GM23338 (cell line): ENCODE measurements around the gene CBLIF. TPM values are rescaled to one million over a fixed set of nuclear protein-coding genes. Genes with fewer than 3 reads are reported as not detected.
A peak's percentile ranks its signal among the peaks of the same experiment; 100 is the strongest.
"Not testable (repeated sequence)": the region's sequence is repeated elsewhere in the genome, so short reads cannot be mapped to it uniquely, and the experiment has no call there.

Source experiments
- ATAC-seq: fragments of 200-7000 bp; cut with Tn5 transposase; 3 replicates; pipeline ENCODE4 v1.9.1; 2020
- DNase-seq: peaks from one replicate; pipeline ENCODE4 v3.0.0-alpha.2; 2015; ENCODE audit warnings: low spot score
- H2AFZ ChIP-seq: fragments of 200-600 bp; sonication (generic); 2 replicates; pipeline ENCODE4 v1.8.0; 2016; ENCODE audit warnings: antibody characterized with exemption, mild to moderate bottlenecking, moderate library complexity
- H3F3A ChIP-seq: fragments of 200-600 bp; sonication (generic); replicated peaks from 2 replicates; pipeline ENCODE4 v1.8.0; 2017; ENCODE audit warnings: antibody characterized with exemption, mixed run types, low read depth
- H3K27ac ChIP-seq: fragments of 200-600 bp; sonication (generic); 2 replicates; pipeline ENCODE4 v1.6.1; 2016; ENCODE audit warnings: low read depth
- H3K27me3 ChIP-seq: fragments of 200-600 bp; sonication (generic); 2 replicates; pipeline ENCODE4 v1.8.0; 2016; ENCODE audit warnings: mild to moderate bottlenecking, mixed run types, moderate library complexity; ENCODE audit not compliant: insufficient read depth
- H3K36me3 ChIP-seq: fragments of 200-600 bp; sonication (generic); 2 replicates; pipeline ENCODE4 v1.8.0; 2016; ENCODE audit warnings: mild to moderate bottlenecking; ENCODE audit not compliant: insufficient read depth
- H3K4me1 ChIP-seq: fragments of 200-600 bp; sonication (generic); 2 replicates; pipeline ENCODE4 v1.8.0; 2016; ENCODE audit warnings: mild to moderate bottlenecking, moderate library complexity; ENCODE audit not compliant: insufficient read depth
- H3K4me2 ChIP-seq: fragments of 200-600 bp; sonication (generic); 2 replicates; pipeline ENCODE4 v1.7.1; 2017; ENCODE audit warnings: mixed run types
- H3K4me3 ChIP-seq: fragments of 200-600 bp; sonication (generic); 2 replicates; pipeline ENCODE4 v1.6.1; 2016; ENCODE audit warnings: mixed run types
- H3K79me2 ChIP-seq: fragments of 200-600 bp; sonication (generic); replicated peaks from 2 replicates; pipeline ENCODE4 v1.8.0; 2017; ENCODE audit warnings: mild to moderate bottlenecking; ENCODE audit not compliant: insufficient read depth
- H3K9me2 ChIP-seq: fragments of 200-600 bp; sonication (generic); 2 replicates; pipeline ENCODE4 v1.8.0; 2017; ENCODE audit not compliant: insufficient read depth
- H4K20me1 ChIP-seq: fragments of 200-600 bp; sonication (generic); replicated peaks from 2 replicates; pipeline ENCODE4 v1.8.0; 2017; ENCODE audit warnings: mild to moderate bottlenecking; ENCODE audit not compliant: insufficient read depth
- H3K27ac Mint-ChIP-seq: 2 replicates; pipeline ENCODE4 v1.8.0; 2020; ENCODE audit warnings: inconsistent platforms, mild to moderate bottlenecking, moderate library complexity, mixed read lengths
- H3K27me3 Mint-ChIP-seq: 3 replicates; pipeline ENCODE4 v1.8.0; 2022; ENCODE audit warnings: low read depth, mild to moderate bottlenecking, moderate library complexity, mixed read lengths, inconsistent platforms; ENCODE audit not compliant: insufficient read depth, poor library complexity
- H3K36me3 Mint-ChIP-seq: 3 replicates; pipeline ENCODE4 v1.8.0; 2021; ENCODE audit warnings: low read depth, mild to moderate bottlenecking, inconsistent platforms, moderate library complexity, mixed read lengths
- H3K4me1 Mint-ChIP-seq: 3 replicates; pipeline ENCODE4 v1.8.0; 2020; ENCODE audit warnings: mild to moderate bottlenecking, inconsistent platforms, mixed read lengths
- H3K4me3 Mint-ChIP-seq: 3 replicates; pipeline ENCODE4 v1.8.0; 2021; ENCODE audit warnings: moderate library complexity, mild to moderate bottlenecking, inconsistent platforms, mixed read lengths
- H3K9me3 Mint-ChIP-seq: 3 replicates; pipeline ENCODE4 v1.8.0; 2020; ENCODE audit warnings: moderate library complexity, mild to moderate bottlenecking, inconsistent platforms, mixed read lengths
- CTCF ChIP-seq, 2 experiments: fragments of 200-600 bp in 1 of 2; sonication (generic) in 1 of 2; conservative IDR thresholded peaks; 2 replicates each; pipeline versions ENCODE4 v1.5.1 to v1.6.1; 2016 to 2017; ENCODE audit warnings: antibody characterized with exemption in 2 of 2, low read depth in 2 of 2, mild to moderate bottlenecking in 2 of 2, moderate library complexity in 1 of 2
- ETS1 ChIP-seq: IDR thresholded peaks from 2 replicates; pipeline ENCODE4 v1.6.1; 2016; ENCODE audit warnings: antibody characterized with exemption
- NANOG ChIP-seq: IDR thresholded peaks from 2 replicates; pipeline ENCODE4 v1.6.1; 2016; ENCODE audit warnings: antibody characterized with exemption, borderline replicate concordance
- ZNF462 ChIP-seq: fragments of 250-450 bp; sonication (Bioruptor Pico); IDR thresholded peaks from 2 replicates; pipeline ENCODE4 v1.5.0; 2020; ENCODE audit warnings: mild to moderate bottlenecking, moderate library complexity
- polyA plus RNA-seq: library from polyadenylated mRNA; unstranded; fragments of >200 nt; fragmentation: Nextera tagmentation; extraction: Ambion mirVana; gene quantifications from 2 replicates; pipeline ENCODE4 v1.2.1, GENCODE V29; 2016
- total RNA-seq: library from RNA; depleted of rRNA; stranded (reverse); fragments of >200 nt; shearing (Covaris generic); gene quantifications from 2 replicates; pipeline ENCODE4 v1.2.3, GENCODE V29; 2014

The CBLIF gene
- total and polyA plus RNA-seq, 2 experiments from 2014 or later, result not detected

GRCh38 chr11:59822989-59823566, 22.2 kb downstream of the CBLIF start (continued):
- TF ChIP-seq ZNF462 (CRISPR knock-in tag), result no peak
- TF ChIP-seq ETS1, result no peak
- TF ChIP-seq NANOG, result no peak

GRCh38 chr11:59818572-59818971, 26.7 kb downstream of the CBLIF start:
- Histone ChIP-seq H4K20me1 (no peaks in the 10 kb centered on the region), H3K4me2 (0 out of 2 replicates have a peak overlapping the region, but pooled peaks have one; percentile 12), H3K27ac (no peak overlapping the region), H3K4me1 (peaks cover 37% of the 10 kb centered on the region), H2AFZ (no peak overlapping the region), H3K4me3 (no peak overlapping the region), H3K79me2 (no peaks in the 10 kb centered on the region), H3K9me2 (no peaks in the 10 kb centered on the region), H3F3A (no peaks in the 10 kb centered on the region), H3K36me3 (no peaks in the 10 kb centered on the region), H3K27me3 (no peaks in the 10 kb centered on the region)
- TF ChIP-seq CTCF (conservative IDR thresholded peaks at IDR 0.05; ENCODE audit: low read depth in 2 of 2), result no peak
- ATAC-seq (no peak), DNase-seq (no peak)
- H3K4me3 Mint-ChIP-seq, result no peak overlapping the region
- H3K36me3 Mint-ChIP-seq, result peaks cover 2% of the 10 kb centered on the region; the same call in 2 of the 3 replicates
- peaks cover 2% of the 10 kb centered on the region for H3K27me3 Mint-ChIP-seq
- no peak overlapping the region for H3K27ac Mint-ChIP-seq
- no peaks in the 10 kb centered on the region; the same call in 2 of the 3 replicates for H3K9me3 Mint-ChIP-seq
- H3K4me1 Mint-ChIP-seq, result peaks cover 50% of the 10 kb centered on the region

GRCh38 chr11:59816434-59816833, 28.9 kb downstream of the CBLIF start:
- H3K79me2 ChIP-seq, H3K27me3 Mint-ChIP-seq, H4K20me1 ChIP-seq, H3K9me3 Mint-ChIP-seq, H3K9me2 ChIP-seq, DNase-seq, H3K36me3 ChIP-seq, H2AFZ ChIP-seq, ATAC-seq, H3K27me3 ChIP-seq, H3F3A ChIP-seq: not testable (repeated sequence)
- Mint-ChIP-seq H3K4me1 (peaks cover 62% of the 10 kb centered on the region), H3K4me3 (peak overlapping the region; percentile 72), H3K27ac (peak overlapping the region; percentile 95), H3K36me3 (peaks cover 14% of the 10 kb centered on the region)
- peaks cover 51% of the 10 kb centered on the region for H3K4me1 ChIP-seq
- peak overlapping the region; percentile 43; the same call in 1 of the 2 replicates for H3K4me3 ChIP-seq
- peak overlapping the region; percentile 93 for H3K27ac ChIP-seq
- peak overlapping the region; percentile 72 for H3K4me2 ChIP-seq
